K562 (cell line): ENCODE data around the gene BMF. TPM values are rescaled to one million over a fixed set of nuclear protein-coding genes. Genes with fewer than 3 reads are reported as not detected.

Experiments
- ATAC-seq: fragments of 200-7000 bp; cut with Tn5 transposase; 3 replicates; pipeline ENCODE4 v1.9.1; 2020; ENCODE audit warnings: moderate library complexity
- BruUV-seq: library from RNA; stranded (reverse); fragments of 400-500 nt; replicated peaks from 2 replicates; lab custom pipeline; 2021; lab: Mats Ljungman, UMichigan
- CTCF ChIA-PET: fragments of 300-600 bp; formaldehyde crosslinking; extraction: SDS; loops from one replicate; lab custom pipeline; 2021; ENCODE audit warnings: low intra/inter-chr PET ratio; lab: Yijun Ruan, JAX
- POLR2A ChIA-PET: fragments of 300-600, 350-650 bp; sonication (Branson Sonifier 250); formaldehyde crosslinking; extraction: SDS; loops from one replicate; lab custom pipeline; 2021; ENCODE audit warnings: antibody characterized with exemption, inconsistent platforms; lab: Yijun Ruan, JAX
- DNase-seq, 4 experiments: peaks; one replicate each; pipeline versions ENCODE4 v3.0.0 to v3.0.0-alpha.2; 2011 to 2018; ENCODE audit warnings: low spot score in 3 of 4, mixed read lengths in 3 of 4; ENCODE audit errors: extremely low read depth in 1 of 4
- FAIRE-seq: peaks from 2 replicates; lab custom pipeline; 2011; peaks lifted over from hg19 to GRCh38; lab: Jason Lieb, UNC
- H2AFZ ChIP-seq: 2 replicates; pipeline ENCODE4 v1.6.0; 2011; ENCODE audit warnings: low read depth, low read length, control low read depth, inconsistent platforms
- H3K27ac ChIP-seq: fragments of 200-600 bp; 3 replicates; pipeline ENCODE4 v1.8.0; 2011; ENCODE audit warnings: low read depth, mild to moderate bottlenecking, control low read depth, inconsistent platforms, low read length, moderate library complexity, mixed read lengths; ENCODE audit errors: extremely low read depth
- H3K27me3 ChIP-seq, 2 experiments: fragments of 300-600 bp in 1 of 2; 2 replicates in 1 of 2; 3 replicates in 1 of 2; pipeline versions ENCODE4 v1.6.0 to v1.8.0; 2011; ENCODE audit warnings: inconsistent platforms in 2 of 2, low read length in 2 of 2, mild to moderate bottlenecking in 1 of 2, mixed read lengths in 1 of 2, moderate library complexity in 1 of 2; ENCODE audit not compliant: control insufficient read depth in 2 of 2, insufficient read depth in 2 of 2
- H3K36me3 ChIP-seq: fragments of 300-600 bp; 3 replicates; pipeline ENCODE4 v1.8.0; 2011; ENCODE audit warnings: mild to moderate bottlenecking, low read length, inconsistent platforms; ENCODE audit not compliant: control insufficient read depth, insufficient read depth
- H3K4me1 ChIP-seq, 2 experiments: fragments of 200-600 bp in 1 of 2; replicated peaks in 1 of 2; 2 replicates in 1 of 2; 3 replicates in 1 of 2; pipeline versions ENCODE4 v1.5.1 to v1.8.0; 2011; ENCODE audit warnings: inconsistent platforms in 2 of 2, low read length in 2 of 2, mild to moderate bottlenecking in 1 of 2, mixed read lengths in 1 of 2, moderate library complexity in 1 of 2; ENCODE audit not compliant: control insufficient read depth in 2 of 2, insufficient read depth in 2 of 2
- H3K4me2 ChIP-seq: 2 replicates; pipeline ENCODE4 v1.6.1; 2011; ENCODE audit warnings: low read length, control low read depth, inconsistent platforms, mixed read lengths; ENCODE audit not compliant: insufficient read depth
- H3K4me3 ChIP-seq: fragments of 200-600 bp; sonication (generic), shearing (Covaris generic); 2 replicates; pipeline ENCODE4 v1.5.1; 2016; ENCODE audit warnings: control low read depth, inconsistent platforms
- H3K79me2 ChIP-seq: fragments of 200-600 bp; 3 replicates; pipeline ENCODE4 v1.8.0; 2011; ENCODE audit warnings: low read length, inconsistent platforms; ENCODE audit not compliant: control insufficient read depth, insufficient read depth
- H3K9ac ChIP-seq, 2 experiments: 2 replicates each; pipeline versions ENCODE4 v1.6.0 to v1.6.1; 2011; ENCODE audit warnings: low read depth in 2 of 2, low read length in 2 of 2, control low read depth in 1 of 2, inconsistent platforms in 1 of 2, mild to moderate bottlenecking in 1 of 2, mixed read lengths in 1 of 2; ENCODE audit not compliant: insufficient read depth in 1 of 2
- H3K9me1 ChIP-seq: one replicate; pipeline ENCODE4 v1.6.0; 2011; ENCODE audit warnings: inconsistent platforms, mild to moderate bottlenecking, low read length, moderate library complexity; ENCODE audit not compliant: control insufficient read depth, insufficient read depth
- H3K9me3 ChIP-seq: replicated peaks from 2 replicates; pipeline ENCODE4 v1.5.1; 2011; ENCODE audit warnings: low read depth, low read length, inconsistent platforms; ENCODE audit not compliant: control insufficient read depth, insufficient read depth
- H4K20me1 ChIP-seq: replicated peaks from 2 replicates; pipeline ENCODE4 v1.6.1; 2011; ENCODE audit warnings: low read length, inconsistent platforms, mixed read lengths; ENCODE audit not compliant: control insufficient read depth, insufficient read depth
- NFIC ChIP-seq: fragments of 450-650 bp; IDR thresholded peaks from 2 replicates; pipeline ENCODE4 v1.6.1; 2017; ENCODE audit warnings: mild to moderate bottlenecking, inconsistent platforms
- NFRKB ChIP-seq: fragments of 450-650 bp; IDR thresholded peaks from 2 replicates; pipeline ENCODE4 v1.6.1; 2016; ENCODE audit warnings: low read depth
- U2AF1 ChIP-seq: fragments of 200-400 bp; formaldehyde crosslinking; optimal IDR thresholded peaks from 2 replicates; pipeline ENCODE3; 2017; ENCODE audit warnings: mild to moderate bottlenecking, low read depth, low read length, moderate library complexity
- U2AF2 ChIP-seq: fragments of 200-400 bp; formaldehyde crosslinking; optimal IDR thresholded peaks from 2 replicates; pipeline ENCODE3; 2017; ENCODE audit warnings: low read depth, mild to moderate bottlenecking, low read length
- WGBS: fragments of 100-300 bp; shearing (Covaris generic); methylation state at CpG from one replicate; pipeline ENCODE4 v1.1.6; 2016; ENCODE audit warnings: low coverage, mixed read lengths; ENCODE audit not compliant: insufficient coverage; ENCODE audit errors: missing lambda C conversion rate; 5-methylcytosine and 5-hydroxymethylcytosine counted together
- in situ Hi-C: fragments of 300-500 bp; cut with MboI; formaldehyde crosslinking; loops from 4 replicates; pipeline ENCODE4 v1.15.0; 2018; ENCODE audit warnings: inconsistent platforms, mixed read lengths
- intact Hi-C: fragments of 100-400 bp; cut with micrococcal nuclease; formaldehyde crosslinking; loops from 2 replicates; pipeline ENCODE4 v1.14.2; 2022
- polyA plus RNA-seq, 8 experiments: library from polyadenylated mRNA; depleted of rRNA in 4 of 8; stranded (reverse) in 5 of 8; unstranded in 3 of 8; fragments of >200 nt; fragmentation: Nextera tagmentation in 2 of 8; fragmentation: Illumina TruSeq in 1 of 8; extraction: Ambion mirVana in 2 of 8; extraction: Trizol in 1 of 8; gene quantifications; 2 replicates each; pipeline versions ENCODE4 v1.2.1 to v1.2.3, GENCODE V29; 2011 to 2014; ENCODE audit warnings: inconsistent platforms in 1 of 8, missing spikeins in 1 of 8
- total RNA-seq, 7 experiments: library from RNA; depleted of rRNA in 6 of 7; stranded (reverse); fragments of >200 nt in 6 of 7; fragmentation: Illumina TruSeq in 2 of 7; extraction: Trizol in 2 of 7; gene quantifications; 2 replicates each; pipeline versions ENCODE4 v1.2.1 to v1.2.3, GENCODE V29; 2011 to 2021; ENCODE audit warnings: low replicate concordance in 1 of 7

The BMF gene
- total and polyA plus RNA-seq, 9 of the 15 experiments (the other 6 are each of a cell fraction or from before 2014, with no cell fraction given) = 0.25 to 0.91 (median 0.59) TPM; not detected in 2

- TF ChIP-seq NFRKB (no peak), U2AF2 (no peak)
- Histone ChIP-seq H3K4me2 (no peak overlapping the region), H3K27ac (no peak overlapping the region)
Measured at GRCh38 chr15:40070166-40070557, 38.5 kb downstream of the BMF start.

GRCh38 chr15:40069178-40070165, 39.2 kb downstream of the BMF start:
- Histone ChIP-seq H3K79me2 (no peaks in the 10 kb centered on the region), H3K4me3 (no peak overlapping the region), H3K27me3 (no peaks in the 10 kb centered on the region), H3K9me3 (no peaks in the 10 kb centered on the region), H3K9me1 (no peaks in the 10 kb centered on the region), H3K4me1 (peaks cover 0 to 16% of the 10 kb centered on the region in 2 experiments; a peak in 2 of 5 replicates), H3K36me3 (no peaks in the 10 kb centered on the region), H4K20me1 (no peaks in the 10 kb centered on the region), H3K4me2 (no peak overlapping the region), H3K27ac (no peak overlapping the region), H3K9ac (peak overlapping the region in 1 of 2 experiments; percentile 73; a peak in 2 of 4 replicates), H2AFZ (no peak overlapping the region; the same call in 1 of the 2 replicates)
- DNase-seq (no peak), ATAC-seq (no peak), FAIRE-seq (no peak)
- intact Hi-C loops = no loop called here
- in situ Hi-C loops = no loop called here
- TF ChIP-seq NFIC (peak; percentile 59), U2AF1 (no peak)
- no TSS peak for BruUV-seq
- CTCF ChIA-PET = no interaction called here
- WGBS = 68% methylated on average over 25 of the region's 32 CpGs
- POLR2A ChIA-PET = interaction anchor here (0.6 to 1.1 kb wide), 2 partner anchors 14 to 291 kb away, joined by 3 to 6 read pairs; no protein-coding TSS in a partner anchor

More at GRCh38 chr15:40070166-40070557, 38.5 kb downstream of the BMF start:
- POLR2A ChIA-PET = interaction anchor here (0.6 to 1.1 kb wide), 2 partner anchors 15 to 290 kb away, joined by 3 to 6 read pairs; no protein-coding TSS in a partner anchor
- Histone ChIP-seq H4K20me1 (no peaks in the 10 kb centered on the region), H3K4me1 (peaks cover 1 to 23% of the 10 kb centered on the region in 2 experiments; a peak in 4 of 5 replicates), H3K36me3 (no peaks in the 10 kb centered on the region), H3K79me2 (no peaks in the 10 kb centered on the region), H3K4me3 (no peak overlapping the region), H3K9me3 (no peaks in the 10 kb centered on the region), H3K27me3 (no peaks in the 10 kb centered on the region), H2AFZ (no peak overlapping the region; the same call in 1 of the 2 replicates), H3K9me1 (no peaks in the 10 kb centered on the region), H3K9ac (peak overlapping the region in 1 of 2 experiments; percentile 72; a peak in 2 of 4 replicates)
- BruUV-seq = no TSS peak
- ATAC-seq = peak; percentile 50; the same call in 2 of the 3 replicates
- CTCF ChIA-PET = no interaction called here
- DNase-seq = no peak
- in situ Hi-C loops (no loop called here), intact Hi-C loops (no loop called here)
- no peak for FAIRE-seq
- 39% methylated on average over 5 of the region's 5 CpGs for WGBS
